HepG2 (cell line): ENCODE results near the gene THY1. TPM values are rescaled to one million over a fixed set of nuclear protein-coding genes. Genes with fewer than 3 reads are reported as not detected.
A peak's percentile ranks its signal among the peaks of the same experiment; 100 is the strongest.

ENCODE experiments used
- ARID2 ChIP-seq: sonication (generic); formaldehyde crosslinking; IDR thresholded peaks from 2 replicates; pipeline ENCODE4 v1.8.1; 2022; ENCODE audit warnings: mild to moderate bottlenecking, missing genetic modification reagents, borderline replicate concordance
- ASH2L ChIP-seq: fragments of 300-600, 200-600 bp; sonication (generic); IDR thresholded peaks from 2 replicates; pipeline ENCODE4 v1.7.0; 2017; ENCODE audit warnings: low read depth, mild to moderate bottlenecking, moderate library complexity, mixed read lengths, low read length; ENCODE audit not compliant: insufficient read length
- CEBPB ChIP-seq: IDR thresholded peaks from 2 replicates; pipeline ENCODE4 v1.6.1; 2011; ENCODE audit warnings: low read depth, low read length, improper control_type of control experiment, borderline replicate concordance
- FOXA1 ChIP-seq, 2 experiments: fragments of 450-650 bp in 1 of 2; sonication (generic) in 1 of 2; formaldehyde crosslinking in 1 of 2; IDR thresholded peaks; 2 replicates each; pipeline versions ENCODE4 v1.4.0 to v1.6.1; 2016 to 2020; ENCODE audit warnings: missing genetic modification reagents in 1 of 2
- HMGA1 ChIP-seq: sonication (generic); formaldehyde crosslinking; conservative IDR thresholded peaks from 2 replicates; pipeline ENCODE4 v1.4.0; 2020; ENCODE audit warnings: missing genetic modification reagents
- HNF4G ChIP-seq, 2 experiments: sonication (generic) in 1 of 2; formaldehyde crosslinking in 1 of 2; IDR thresholded peaks; 2 replicates each; pipeline versions ENCODE4 v1.4.0 to v1.6.1; 2011 to 2020; ENCODE audit warnings: borderline replicate concordance in 2 of 2, low read depth in 2 of 2, mild to moderate bottlenecking in 2 of 2, low read length in 1 of 2, missing genetic modification reagents in 1 of 2, moderate library complexity in 1 of 2
- NFATC3 ChIP-seq: sonication (generic); formaldehyde crosslinking; IDR thresholded peaks from 2 replicates; pipeline ENCODE4 v1.5.1; 2020; ENCODE audit warnings: mild to moderate bottlenecking, missing genetic modification reagents
- NR2F6 ChIP-seq, 2 experiments: IDR thresholded peaks; 2 replicates each; pipeline ENCODE4 v1.6.1; 2016; ENCODE audit warnings: antibody characterized with exemption in 1 of 2, mild to moderate bottlenecking in 1 of 2
- RNF2 ChIP-seq: fragments of 450-650 bp; conservative IDR thresholded peaks from 2 replicates; pipeline ENCODE4 v1.6.1; 2016; ENCODE audit warnings: low read depth
- SIN3A ChIP-seq: IDR thresholded peaks from 2 replicates; pipeline ENCODE4 v1.6.1; 2011; ENCODE audit warnings: low read depth, mild to moderate bottlenecking, control low read depth, low read length, borderline replicate concordance
- SIX4 ChIP-seq: sonication (generic); formaldehyde crosslinking; IDR thresholded peaks from 2 replicates; pipeline ENCODE4 v1.4.0; 2020; ENCODE audit warnings: missing genetic modification reagents
- TFDP1 ChIP-seq: IDR thresholded peaks from 2 replicates; pipeline ENCODE4 v1.6.1; 2016; ENCODE audit warnings: missing compliant biosample characterization, missing genetic modification reagents, borderline replicate concordance
- ZNF138 ChIP-seq: sonication (generic); formaldehyde crosslinking; IDR thresholded peaks from 2 replicates; pipeline ENCODE4 v1.5.0; 2020; ENCODE audit warnings: mild to moderate bottlenecking, low read depth, missing genetic modification reagents
- ZNF335 ChIP-seq: sonication (generic); formaldehyde crosslinking; IDR thresholded peaks from 2 replicates; pipeline ENCODE4 v1.4.0; 2020; ENCODE audit warnings: missing genetic modification reagents
- ZNF496 ChIP-seq: sonication (generic); formaldehyde crosslinking; IDR thresholded peaks from 2 replicates; pipeline ENCODE4 v1.8.1; 2023; ENCODE audit warnings: mild to moderate bottlenecking, moderate library complexity, missing genetic modification reagents; ENCODE audit not compliant: insufficient replicate concordance
- polyA plus RNA-seq, 8 experiments: library from polyadenylated mRNA; depleted of rRNA in 3 of 8; stranded (reverse) in 7 of 8; unstranded in 1 of 8; fragments of >200 nt; fragmentation: Illumina TruSeq in 4 of 8; extraction: Trizol in 4 of 8; gene quantifications; 2 replicates each; pipeline versions ENCODE4 v1.2.1 to v1.2.3, GENCODE V29; 2011 to 2016; ENCODE audit warnings: low read depth in 4 of 8, missing spikeins in 1 of 8, mixed read lengths in 1 of 8; ENCODE audit not compliant: insufficient read depth in 1 of 8
- total RNA-seq, 5 experiments: library from RNA; depleted of rRNA; stranded (reverse); fragments of >200 nt; fragmentation: Illumina TruSeq; extraction: Trizol; gene quantifications; 2 replicates each; pipeline ENCODE4 v1.2.3, GENCODE V29; 2016; ENCODE audit warnings: low read depth in 1 of 5
- TF ChIP-seq, protein P1 (sequence below): sonication (generic); formaldehyde crosslinking; IDR thresholded peaks from 2 replicates; pipeline ENCODE4 v1.5.0; 2020; ENCODE audit warnings: mild to moderate bottlenecking, missing genetic modification reagents
- TF ChIP-seq, protein P2 (sequence below): sonication (generic); formaldehyde crosslinking; IDR thresholded peaks from 2 replicates; pipeline ENCODE4 v1.5.0; 2020; ENCODE audit warnings: missing genetic modification reagents
- TF ChIP-seq, protein P3 (sequence below): sonication (generic); formaldehyde crosslinking; IDR thresholded peaks from 2 replicates; pipeline ENCODE4 v1.4.0; 2020; ENCODE audit warnings: mild to moderate bottlenecking, missing genetic modification reagents
- TF ChIP-seq, protein P4 (sequence below): sonication (generic); formaldehyde crosslinking; IDR thresholded peaks from 2 replicates; pipeline ENCODE4 v1.5.1; 2020; ENCODE audit warnings: mild to moderate bottlenecking, moderate library complexity, missing genetic modification reagents

THY1 gene
- total and polyA plus RNA-seq, 2 of the 13 experiments (the other 11 are each of a cell fraction or from before 2014, with no cell fraction given), result not detected

DNA sequence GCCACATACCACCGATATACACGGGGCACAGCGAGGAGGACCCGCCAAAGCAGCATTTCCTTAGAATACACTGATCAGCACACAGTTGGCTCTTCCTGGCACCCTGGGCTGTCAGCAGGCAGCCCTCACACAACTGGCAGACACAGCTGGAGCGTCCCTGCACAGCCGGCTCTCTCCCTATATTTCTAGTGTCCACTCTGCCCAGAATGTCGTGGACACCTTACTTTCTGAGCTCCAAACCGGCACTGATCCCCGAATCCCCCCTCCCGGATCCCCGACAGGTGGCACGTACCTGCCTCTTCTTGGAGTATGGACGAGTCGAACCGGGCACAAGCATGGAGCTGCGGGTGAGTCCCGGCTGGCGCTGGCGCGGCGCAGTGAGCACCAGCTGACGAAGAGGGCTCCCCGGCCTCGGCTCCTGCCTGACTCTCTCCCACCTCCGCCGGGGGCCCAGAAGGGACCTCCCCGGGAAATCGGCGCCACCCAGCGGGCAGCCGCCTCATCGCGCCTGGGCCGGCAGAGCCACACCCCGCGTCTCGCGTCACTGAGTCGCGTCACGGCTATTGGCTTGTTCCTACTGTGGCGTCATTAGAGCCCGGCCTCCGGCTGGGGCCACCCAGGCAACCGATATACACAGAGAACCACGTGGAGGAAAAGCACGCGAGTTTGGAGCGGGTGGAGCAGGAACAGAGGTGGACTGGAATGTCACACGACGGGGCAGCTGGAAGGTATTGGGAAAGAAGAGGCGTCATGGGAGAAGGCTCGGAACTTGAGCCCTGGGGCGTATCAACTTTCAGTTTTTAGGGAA lies 41.6 kb downstream of the THY1 start, which contains the start of gene USP2 (continued):
- TF ChIP-seq, protein P1, sequence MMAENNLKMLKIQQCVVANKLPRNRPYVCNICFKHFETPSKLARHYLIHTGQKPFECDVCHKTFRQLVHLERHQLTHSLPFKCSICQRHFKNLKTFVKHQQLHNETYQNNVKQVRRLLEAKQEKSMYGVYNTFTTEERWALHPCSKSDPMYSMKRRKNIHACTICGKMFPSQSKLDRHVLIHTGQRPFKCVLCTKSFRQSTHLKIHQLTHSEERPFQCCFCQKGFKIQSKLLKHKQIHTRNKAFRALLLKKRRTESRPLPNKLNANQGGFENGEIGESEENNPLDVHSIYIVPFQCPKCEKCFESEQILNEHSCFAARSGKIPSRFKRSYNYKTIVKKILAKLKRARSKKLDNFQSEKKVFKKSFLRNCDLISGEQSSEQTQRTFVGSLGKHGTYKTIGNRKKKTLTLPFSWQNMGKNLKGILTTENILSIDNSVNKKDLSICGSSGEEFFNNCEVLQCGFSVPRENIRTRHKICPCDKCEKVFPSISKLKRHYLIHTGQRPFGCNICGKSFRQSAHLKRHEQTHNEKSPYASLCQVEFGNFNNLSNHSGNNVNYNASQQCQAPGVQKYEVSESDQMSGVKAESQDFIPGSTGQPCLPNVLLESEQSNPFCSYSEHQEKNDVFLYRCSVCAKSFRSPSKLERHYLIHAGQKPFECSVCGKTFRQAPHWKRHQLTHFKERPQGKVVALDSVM, result peak; percentile 87
- TF ChIP-seq ARID2 (CRISPR knock-in tag) (peak; percentile 96; the same call in 1 of the 2 replicates), HNF4G (IDR thresholded peaks at IDR 0.05; ENCODE audit: borderline replicate concordance, low read depth, low read length) (no peak), HNF4G (CRISPR knock-in tag; IDR thresholded peaks at IDR 0.05; ENCODE audit: borderline replicate concordance, low read depth) (peak; percentile 11; the same call in 1 of the 2 replicates), SIX4 (peak; percentile 46; the same call in 1 of the 2 replicates), TFDP1 (CRISPR knock-in tag) (peak; percentile 74; the same call in 1 of the 2 replicates), RNF2 (peak; percentile 72; the same call in 1 of the 2 replicates), ZNF138 (CRISPR knock-in tag) (peak; percentile 38; the same call in 1 of the 2 replicates), ASH2L (peak; percentile 50), NFATC3 (CRISPR knock-in tag) (peak; percentile 78; the same call in 1 of the 2 replicates), FOXA1 (IDR thresholded peaks at IDR 0.05) (no peak), FOXA1 (CRISPR knock-in tag; IDR thresholded peaks at IDR 0.05) (0 out of 2 replicates have a peak, but pooled peaks have one; percentile 32), CEBPB (peak; percentile 40; the same call in 1 of the 2 replicates), ZNF496 (CRISPR knock-in tag) (no peak), ZNF335 (CRISPR knock-in tag) (0 out of 2 replicates have a peak, but pooled peaks have one; percentile 41), HMGA1 (no peak), SIN3A (peak; percentile 99), NR2F6 (IDR thresholded peaks at IDR 0.05) (no peak), NR2F6 (CRISPR knock-in tag; IDR thresholded peaks at IDR 0.05) (peak; percentile 16; the same call in 1 of the 2 replicates)
- TF ChIP-seq, protein P2, sequence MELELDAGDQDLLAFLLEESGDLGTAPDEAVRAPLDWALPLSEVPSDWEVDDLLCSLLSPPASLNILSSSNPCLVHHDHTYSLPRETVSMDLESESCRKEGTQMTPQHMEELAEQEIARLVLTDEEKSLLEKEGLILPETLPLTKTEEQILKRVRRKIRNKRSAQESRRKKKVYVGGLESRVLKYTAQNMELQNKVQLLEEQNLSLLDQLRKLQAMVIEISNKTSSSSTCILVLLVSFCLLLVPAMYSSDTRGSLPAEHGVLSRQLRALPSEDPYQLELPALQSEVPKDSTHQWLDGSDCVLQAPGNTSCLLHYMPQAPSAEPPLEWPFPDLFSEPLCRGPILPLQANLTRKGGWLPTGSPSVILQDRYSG, result no peak
- TF ChIP-seq, protein P3, sequence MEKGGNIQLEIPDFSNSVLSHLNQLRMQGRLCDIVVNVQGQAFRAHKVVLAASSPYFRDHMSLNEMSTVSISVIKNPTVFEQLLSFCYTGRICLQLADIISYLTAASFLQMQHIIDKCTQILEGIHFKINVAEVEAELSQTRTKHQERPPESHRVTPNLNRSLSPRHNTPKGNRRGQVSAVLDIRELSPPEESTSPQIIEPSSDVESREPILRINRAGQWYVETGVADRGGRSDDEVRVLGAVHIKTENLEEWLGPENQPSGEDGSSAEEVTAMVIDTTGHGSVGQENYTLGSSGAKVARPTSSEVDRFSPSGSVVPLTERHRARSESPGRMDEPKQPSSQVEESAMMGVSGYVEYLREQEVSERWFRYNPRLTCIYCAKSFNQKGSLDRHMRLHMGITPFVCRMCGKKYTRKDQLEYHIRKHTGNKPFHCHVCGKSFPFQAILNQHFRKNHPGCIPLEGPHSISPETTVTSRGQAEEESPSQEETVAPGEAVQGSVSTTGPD (CRISPR knock-in tag), result 0 out of 2 replicates have a peak, but pooled peaks have one; percentile 34
- TF ChIP-seq, protein P4, sequence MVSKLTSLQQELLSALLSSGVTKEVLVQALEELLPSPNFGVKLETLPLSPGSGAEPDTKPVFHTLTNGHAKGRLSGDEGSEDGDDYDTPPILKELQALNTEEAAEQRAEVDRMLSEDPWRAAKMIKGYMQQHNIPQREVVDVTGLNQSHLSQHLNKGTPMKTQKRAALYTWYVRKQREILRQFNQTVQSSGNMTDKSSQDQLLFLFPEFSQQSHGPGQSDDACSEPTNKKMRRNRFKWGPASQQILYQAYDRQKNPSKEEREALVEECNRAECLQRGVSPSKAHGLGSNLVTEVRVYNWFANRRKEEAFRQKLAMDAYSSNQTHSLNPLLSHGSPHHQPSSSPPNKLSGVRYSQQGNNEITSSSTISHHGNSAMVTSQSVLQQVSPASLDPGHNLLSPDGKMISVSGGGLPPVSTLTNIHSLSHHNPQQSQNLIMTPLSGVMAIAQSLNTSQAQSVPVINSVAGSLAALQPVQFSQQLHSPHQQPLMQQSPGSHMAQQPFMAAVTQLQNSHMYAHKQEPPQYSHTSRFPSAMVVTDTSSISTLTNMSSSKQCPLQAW, result 0 out of 2 replicates have a peak, but pooled peaks have one; percentile 88
